GM19455 (cell line): ENCODE data around the gene VEGFD.

Source experiments
- ATAC-seq: cut with Tn5 transposase; IDR thresholded peaks from one replicate; pipeline ENCODE4 v1.9.1; 2021; ENCODE audit not compliant: unreplicated experiment

Gene VEGFD, protein sequence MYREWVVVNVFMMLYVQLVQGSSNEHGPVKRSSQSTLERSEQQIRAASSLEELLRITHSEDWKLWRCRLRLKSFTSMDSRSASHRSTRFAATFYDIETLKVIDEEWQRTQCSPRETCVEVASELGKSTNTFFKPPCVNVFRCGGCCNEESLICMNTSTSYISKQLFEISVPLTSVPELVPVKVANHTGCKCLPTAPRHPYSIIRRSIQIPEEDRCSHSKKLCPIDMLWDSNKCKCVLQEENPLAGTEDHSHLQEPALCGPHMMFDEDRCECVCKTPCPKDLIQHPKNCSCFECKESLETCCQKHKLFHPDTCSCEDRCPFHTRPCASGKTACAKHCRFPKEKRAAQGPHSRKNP

DNA sequence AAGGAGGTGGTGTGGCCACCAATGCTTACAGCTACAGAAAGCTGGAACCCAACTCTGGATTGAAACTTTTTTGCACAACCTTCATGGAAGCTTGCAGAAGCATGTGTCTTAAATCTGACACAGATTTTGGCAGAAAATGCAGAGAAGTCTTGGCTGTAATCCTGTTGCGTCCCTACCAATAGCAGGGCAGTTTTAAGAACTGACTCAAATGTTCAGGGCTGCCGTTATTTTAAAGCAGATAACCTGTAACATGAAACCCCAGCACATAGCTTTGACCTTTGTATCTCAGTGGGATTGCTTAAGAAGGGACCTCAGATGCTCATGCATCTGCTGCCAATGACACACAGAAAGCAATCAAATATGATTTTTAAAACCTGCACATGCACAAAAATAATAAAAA, at the start of gene VEGFD:
Gene VEGFD (minus strand): TSS at position 110 of the 400 bp plus-strand sequence. CDS start 467 bp downstream, outside the sequence.
- no peak for ATAC-seq

DNA sequence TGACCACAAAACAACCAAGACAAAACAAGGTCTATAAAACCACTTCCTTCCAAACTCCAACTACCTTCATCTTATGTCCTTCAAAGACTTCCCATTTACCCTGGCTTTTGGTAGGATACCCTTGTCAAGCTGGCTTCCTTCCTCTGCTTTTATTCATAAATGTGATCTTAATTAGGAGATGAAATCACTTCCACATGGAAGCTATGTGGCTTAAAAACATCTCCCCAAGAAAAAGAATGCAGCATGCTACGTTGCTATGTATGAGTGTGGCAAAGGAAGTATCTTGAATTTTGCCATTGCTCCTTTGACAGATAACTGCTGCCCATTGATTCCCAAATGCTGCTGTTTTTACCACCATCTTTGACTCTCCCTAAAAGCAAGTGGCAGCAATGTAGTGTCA, 46.4 kb upstream of the VEGFD start:
- ATAC-seq = no peak

DNA sequence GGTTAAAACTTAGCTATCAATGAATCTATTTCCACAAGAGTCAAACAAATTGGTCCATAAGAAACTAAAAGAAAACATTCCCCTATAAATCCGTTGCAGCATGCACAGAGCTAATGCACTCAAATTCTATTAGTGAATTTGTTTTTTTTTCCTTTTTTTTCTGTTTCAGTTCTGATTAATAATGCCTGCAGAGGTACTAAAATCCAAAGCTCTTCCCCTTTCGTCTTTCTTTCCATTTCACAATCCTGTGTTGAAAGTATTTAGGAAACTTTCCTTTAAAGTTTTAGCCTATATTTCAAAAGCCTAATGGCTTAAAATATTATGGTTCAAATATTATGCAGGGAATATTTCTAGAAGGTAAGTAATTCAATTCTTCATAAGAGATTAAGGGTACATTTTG, 45.9 kb upstream of the VEGFD start:
- no peak for ATAC-seq

DNA sequence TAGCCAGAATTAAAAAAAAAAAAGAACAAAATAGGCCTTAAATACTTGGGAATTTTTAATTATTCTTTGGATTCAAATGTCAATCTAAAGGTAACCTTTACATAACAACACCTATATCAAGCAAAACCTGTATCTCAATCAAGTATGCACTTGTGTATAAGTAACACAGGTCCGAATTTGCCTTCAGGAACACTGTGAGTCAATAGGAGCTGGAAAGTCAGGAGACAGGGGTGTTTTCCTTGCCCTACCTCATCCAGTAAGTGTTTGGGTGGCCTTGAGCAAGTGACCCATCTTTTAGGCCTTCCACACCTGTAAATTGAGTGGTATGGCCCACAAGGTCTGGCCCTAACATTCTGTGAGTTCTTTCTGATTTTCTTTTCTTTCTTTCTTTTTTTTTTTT, 40.8 kb upstream of the VEGFD start:
- ATAC-seq = no peak

DNA sequence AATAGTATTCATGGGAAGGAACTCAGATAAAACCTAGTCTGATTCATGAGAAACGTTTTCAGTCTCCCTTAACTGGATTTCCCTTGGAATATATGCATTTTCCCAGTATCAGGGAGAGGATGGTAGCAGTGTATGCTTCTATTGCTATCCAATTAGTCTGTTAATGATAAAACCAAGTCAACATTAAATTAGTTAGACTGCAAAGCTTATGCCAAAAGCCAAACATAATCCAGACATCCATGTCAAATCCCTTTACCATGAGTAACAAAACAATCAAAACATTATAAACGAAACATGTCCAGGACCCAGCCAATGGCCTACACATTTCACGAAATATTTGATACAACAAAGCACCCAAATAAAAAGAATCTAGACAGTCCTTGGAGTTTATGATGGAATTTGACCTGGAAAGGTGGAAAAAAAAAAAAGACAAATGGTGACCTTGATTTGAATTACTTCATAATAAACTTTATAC, 34.5 kb upstream of the VEGFD start:
- no peak for ATAC-seq

DNA sequence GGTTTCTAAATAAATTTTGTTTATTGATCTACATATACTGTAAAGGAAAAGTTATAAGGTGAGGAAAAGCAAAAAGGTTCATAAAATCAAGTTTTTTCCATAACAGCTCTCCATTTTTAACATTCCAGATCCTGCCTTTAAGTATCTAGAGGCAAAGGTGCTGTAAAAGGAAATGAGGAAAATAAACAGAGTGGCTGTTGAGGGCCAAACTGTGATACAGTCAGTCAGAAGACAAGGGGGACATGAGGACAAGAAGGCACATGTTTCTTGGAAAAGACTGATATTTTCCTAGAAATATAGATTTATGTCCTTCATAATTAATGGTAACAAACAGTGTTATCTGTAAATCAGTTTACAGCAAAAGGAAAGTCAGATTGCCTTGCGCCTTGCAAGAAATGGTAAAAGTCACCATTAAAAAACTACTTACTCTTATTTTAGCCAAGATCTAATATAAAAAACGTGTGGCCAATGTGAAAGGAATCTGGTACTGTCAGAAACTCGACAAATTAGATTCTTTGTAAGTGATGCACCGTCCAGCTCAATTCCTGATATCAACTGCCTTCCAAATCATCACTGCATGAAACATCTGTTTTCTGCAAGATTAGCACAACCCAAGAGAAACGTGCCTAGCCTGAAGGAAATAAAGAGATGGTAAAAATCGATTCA, 34.0 kb upstream of the VEGFD start:
- ATAC-seq = no peak

DNA sequence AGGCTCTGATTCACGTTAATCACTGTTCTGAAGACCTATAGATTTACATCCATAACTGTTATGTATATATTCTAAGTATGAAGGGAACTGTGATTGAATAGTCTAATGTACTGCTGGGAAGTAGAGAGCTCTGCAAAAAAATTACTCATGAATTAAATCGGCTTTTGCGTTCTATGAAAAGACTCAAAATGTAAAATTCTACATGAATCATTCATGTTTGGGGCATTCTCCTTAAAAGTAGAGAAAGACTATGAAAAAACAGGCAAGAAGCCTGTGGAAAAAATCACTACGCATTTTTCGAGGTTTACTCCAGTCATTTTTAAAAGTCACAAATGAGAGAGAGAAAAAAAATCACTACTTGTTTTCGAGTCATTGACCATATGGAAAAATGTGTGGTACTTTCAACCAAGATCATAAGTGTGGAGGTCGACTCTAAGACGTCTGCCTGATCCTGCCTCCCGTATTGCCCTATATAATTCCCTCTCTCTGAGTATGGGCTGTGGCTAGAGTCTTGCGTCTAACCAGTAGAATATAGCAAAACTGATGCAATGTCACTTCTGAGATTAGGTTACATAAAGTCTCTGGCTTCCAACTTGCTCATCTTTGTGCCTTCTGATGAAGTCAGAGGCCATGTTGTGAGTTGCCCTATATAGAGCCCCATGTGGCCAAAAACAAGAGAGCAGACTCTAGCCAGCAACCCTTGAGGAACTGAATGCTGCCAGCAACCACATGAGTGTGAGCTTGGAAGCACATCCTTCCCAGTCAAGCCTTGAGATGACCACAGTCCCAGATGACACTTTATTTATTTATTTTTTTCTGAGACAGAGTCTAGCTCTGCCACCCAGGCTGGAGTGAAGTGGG, 32.1 kb upstream of the VEGFD start:
- no peak for ATAC-seq

DNA sequence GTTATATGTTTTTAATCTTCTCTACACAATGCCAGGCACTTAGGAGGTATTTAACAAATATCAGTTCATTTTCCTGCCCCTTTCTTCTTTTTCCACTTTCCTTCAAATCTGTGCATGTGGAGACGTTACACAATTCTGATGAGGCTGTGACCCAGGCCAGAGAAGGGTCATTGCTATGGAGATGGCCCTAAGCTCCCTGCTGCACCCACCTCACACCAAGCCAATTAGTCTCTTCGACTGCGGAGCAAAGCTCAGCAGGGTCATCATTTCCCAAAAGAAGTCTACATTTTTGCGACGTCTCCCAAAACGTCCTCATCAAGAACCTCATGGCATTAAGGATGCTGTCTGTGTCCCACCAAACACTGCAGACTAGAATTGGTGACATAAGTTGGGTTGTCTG, 28.9 kb upstream of the VEGFD start:
- no peak for ATAC-seq

DNA sequence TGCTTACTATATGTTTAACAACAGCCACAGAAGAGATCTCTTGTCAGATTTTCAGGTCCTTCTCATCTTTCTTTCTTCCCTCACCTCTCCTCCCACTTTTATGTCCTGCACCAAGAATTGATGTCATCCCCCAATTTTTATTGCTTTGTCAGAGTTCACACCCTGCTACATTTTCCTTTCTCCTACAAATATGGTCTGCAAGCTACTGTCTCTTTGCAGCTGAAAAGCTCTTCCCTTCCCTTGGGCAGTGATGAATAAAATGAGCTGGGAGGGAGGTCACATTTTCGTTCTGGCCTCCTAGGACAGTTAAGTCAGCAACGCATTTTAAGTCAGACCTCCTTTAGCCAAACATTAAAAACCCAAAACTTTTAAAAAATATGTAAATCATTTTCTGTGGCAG, 26.7 kb upstream of the VEGFD start:
- ATAC-seq = no peak

DNA sequence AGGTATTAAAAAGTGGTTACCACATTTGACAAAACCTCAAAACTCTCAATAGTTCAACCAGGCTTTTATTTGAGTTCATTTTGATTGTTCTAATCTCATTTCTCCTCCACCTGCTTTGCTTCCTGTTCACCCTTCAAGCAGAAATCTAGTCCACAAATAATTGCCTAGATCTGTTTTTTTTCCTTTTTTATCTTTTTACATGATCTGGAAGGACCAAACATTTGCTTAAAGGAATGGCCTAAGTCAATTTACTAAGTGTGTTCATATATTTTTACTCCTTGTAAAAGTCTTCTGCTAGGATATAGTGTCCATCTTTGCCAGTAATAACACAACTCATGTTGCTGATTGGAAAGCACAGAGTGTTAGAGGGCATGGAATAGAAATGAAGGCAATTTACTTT, 26.2 kb upstream of the VEGFD start:
- no peak for ATAC-seq

DNA sequence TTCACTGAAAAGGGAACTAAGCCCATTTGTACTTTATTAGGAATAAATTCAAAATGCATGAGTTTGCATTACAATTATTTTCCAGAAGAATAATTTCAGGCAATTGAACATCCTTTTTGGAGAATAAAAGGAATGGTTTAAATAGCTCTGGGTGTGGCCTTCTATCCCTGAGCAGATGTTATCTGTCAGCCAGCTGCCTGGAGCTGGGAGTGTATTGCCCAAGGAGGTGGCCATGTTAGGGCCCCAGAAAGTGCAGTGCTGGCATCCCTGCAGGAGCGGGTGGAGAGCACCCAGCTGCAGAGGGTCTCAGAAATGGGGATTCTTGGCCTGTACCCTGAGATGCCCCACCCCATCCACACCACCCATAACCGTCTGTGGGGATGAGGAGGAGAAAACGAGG, 21.6 kb upstream of the VEGFD start:
- ATAC-seq = no peak

DNA sequence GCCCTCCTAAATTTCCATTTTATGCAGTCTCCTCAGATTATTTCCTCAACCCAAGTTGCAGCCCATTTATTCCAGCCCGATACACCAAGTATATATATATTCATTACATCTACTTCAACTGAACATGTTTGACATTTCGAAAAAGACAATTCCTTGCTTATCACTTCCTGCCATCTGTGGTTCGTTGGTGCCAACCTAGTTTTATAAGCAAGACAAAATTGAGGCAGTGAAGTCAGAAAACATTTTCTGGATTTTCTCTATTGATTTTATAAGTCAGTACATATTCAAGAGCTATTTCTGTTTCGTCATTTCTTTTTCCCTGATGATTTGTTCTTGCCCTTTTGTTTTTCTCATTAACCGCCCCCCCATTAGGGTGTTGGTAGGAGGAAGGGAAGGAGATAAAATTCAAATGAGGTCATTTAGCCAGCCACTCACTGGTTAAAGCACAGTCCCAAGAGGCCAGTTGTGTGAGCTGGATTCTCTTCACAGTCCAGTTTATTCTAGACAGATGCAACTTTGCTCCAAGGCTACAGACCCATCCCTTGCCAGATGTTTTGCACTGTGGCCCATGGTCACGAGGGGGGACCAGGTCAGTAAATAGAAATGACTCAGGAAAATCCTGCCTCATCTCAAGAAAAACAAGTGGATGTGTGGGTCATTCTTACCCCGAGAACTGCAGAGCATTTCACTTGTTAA, 20.3 kb upstream of the VEGFD start:
- ATAC-seq = no peak

DNA sequence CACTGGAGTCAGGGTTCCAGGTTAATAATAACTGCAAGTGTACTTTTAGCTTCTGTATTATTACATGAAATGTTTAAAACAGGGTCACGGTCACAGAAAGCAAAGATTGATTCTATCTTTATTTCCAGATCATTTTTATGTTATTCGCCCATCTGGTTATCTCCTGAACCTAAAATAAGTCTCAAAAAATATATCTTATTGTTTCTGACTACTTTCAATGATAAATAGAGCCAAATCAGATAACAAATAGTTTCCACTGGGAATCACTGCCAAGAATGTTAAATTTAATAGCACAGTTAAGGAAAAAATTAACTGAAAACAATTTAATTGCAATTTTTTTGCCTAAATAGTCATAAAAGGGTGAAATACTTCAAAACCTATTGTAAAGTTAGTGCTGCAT, 17.2 kb upstream of the VEGFD start:
- no peak for ATAC-seq

DNA sequence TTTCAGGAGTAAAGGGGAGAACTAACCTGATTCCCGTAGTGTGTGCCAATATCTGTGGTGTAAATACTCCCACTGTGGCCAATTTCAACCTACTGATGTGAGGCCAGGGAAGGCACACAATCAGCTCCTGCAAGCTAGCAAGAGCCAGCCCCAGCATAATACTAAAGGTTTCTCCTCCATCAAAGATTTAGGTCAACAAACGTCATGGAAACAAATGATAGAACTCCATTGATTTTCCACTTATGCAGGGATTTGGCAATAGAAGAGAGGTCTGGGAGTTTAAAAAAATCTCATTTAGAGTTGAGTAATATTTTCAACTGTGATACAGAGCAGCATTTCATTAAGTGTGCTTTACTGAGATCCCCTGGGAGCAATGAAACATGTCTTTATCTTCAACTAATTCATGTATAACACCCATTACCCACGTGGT, 15.8 kb upstream of the VEGFD start:
- no peak for ATAC-seq

DNA sequence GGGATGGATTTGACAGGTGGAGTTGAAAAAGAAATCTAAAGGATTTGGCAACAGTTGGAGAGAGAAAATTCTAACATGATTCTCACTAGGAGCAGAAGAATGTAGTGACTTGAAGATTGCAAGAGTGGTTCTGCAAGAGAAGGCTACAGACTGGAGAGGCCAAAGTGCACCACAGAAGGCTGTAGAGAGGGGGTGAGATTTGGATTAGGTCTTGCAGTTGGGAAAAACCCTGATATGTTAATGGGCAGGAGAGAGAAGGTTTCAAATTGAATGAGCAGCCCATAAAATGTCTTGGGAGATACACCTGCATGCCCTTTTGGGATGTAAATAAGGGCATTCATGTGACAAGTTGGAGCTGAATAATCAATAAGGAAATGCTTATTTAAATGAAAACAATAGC, 14.7 kb upstream of the VEGFD start:
- no peak for ATAC-seq

DNA sequence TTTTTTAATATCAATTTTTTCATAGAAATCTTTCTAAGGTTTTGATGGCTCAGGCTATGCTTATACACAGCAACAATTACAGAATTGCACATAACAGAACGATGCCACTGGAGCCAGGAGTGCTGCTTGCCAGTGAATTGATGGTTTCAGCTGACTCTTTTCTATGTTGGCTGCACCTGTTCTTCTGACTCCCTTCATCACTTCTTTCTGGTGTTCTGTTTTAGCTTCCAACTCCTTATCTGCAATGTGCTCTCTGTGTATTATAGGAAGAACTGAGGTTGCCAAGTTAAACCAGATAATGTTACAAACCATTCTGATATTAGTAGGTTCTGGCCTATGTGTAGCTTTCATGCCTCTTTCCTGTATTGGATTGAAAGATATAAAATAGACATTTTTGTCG, 11.6 kb upstream of the VEGFD start:
- ATAC-seq = no peak

DNA sequence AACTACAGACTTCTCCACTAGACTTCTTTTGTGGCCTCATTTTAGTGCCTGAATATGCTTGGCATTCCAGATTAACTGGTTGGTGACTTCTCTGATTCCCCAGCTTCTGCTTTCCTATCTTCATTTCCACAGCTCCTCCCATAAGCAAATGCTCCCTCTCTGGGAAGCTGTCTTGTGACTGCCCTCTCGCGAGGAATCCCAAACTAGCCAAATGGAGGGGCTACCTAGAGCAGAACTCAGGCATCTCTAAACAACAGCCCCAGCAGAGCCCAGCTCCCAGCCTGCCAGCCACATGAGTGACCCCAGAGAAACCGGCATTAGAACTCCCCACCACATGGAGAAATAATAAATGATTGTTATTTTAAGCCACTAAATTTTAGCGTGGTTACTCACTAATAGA, 7.6 kb upstream of the VEGFD start:
- ATAC-seq = no peak

DNA sequence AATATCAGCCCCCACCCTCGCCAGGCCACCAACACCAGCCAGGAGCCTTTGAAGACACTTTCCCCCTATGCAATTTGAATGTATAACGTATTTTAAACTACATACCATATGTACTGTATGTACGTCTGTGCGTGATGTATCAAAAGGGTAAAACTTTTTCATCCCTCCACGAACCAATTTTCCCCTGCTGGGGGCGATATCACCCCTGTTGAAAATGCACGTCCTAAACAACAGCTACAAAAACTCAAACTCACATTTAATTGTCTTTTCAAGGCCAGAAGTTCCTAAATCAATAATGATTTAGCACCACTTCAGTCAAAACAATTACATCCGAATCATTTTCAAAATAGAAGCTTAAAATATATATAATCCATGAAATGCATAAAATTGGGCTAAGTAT, 1.4 kb downstream of the VEGFD start:
- no peak for ATAC-seq

DNA sequence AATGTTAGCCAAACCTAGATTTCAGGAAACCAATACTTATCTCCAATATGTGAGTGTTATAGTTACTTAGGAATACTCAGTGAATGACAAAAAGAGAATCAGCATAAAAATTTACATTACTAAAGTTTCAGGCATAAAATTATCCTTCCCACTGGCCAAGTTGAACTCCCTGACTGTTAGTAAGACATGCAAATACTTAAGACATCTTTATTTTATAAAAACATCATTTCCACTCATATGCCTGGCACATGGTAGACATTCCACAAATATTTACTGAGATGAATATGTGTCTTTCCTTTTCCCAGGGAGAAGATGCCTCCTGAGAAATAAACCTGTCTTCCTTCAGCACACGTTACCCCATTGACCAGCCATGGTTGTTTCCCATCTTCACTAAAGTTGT, 7.3 kb downstream of the VEGFD start:
- no peak for ATAC-seq

DNA sequence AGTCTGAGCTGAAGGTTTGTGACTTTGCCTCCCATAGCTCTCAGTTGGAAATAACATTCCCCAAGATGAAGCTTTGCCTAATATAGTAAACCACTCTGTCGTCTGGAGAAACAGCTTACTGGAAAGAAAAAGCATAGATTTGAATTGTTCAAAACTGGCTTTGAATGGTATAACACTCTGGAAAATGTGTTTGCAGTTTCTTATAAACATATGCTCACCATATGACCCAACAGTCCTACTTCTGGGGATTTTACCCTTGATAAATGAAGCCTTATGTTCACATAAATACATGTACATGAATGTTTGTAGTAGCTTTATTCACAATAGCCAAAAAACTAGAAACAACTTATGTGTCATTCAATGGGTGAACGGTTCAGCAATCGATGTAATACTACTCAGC, 10.2 kb downstream of the VEGFD start:
- ATAC-seq = no peak
